Upper lobe of right lung (tissue), 1 donor: Measurements from ENCODE around the gene ADGRL3. TPM values are rescaled to one million over a fixed set of nuclear protein-coding genes. Genes with fewer than 3 reads are reported as not detected.

ENCODE experiments used
- ATAC-seq: fragments of 200-7000 bp; cut with Tn5 transposase; one replicate; pipeline ENCODE4 v1.9.1; 2020; ENCODE audit warnings: mild to moderate bottlenecking, moderate library complexity
- DNase-seq: peaks from one replicate; pipeline ENCODE4 v3.0.0-alpha.2; 2020
- H3K27ac ChIP-seq: fragments of 200-600 bp; one replicate; pipeline ENCODE4 v1.8.0; 2022
- H3K27me3 ChIP-seq: fragments of 200-600 bp; one replicate; pipeline ENCODE4 v1.8.0; 2022; ENCODE audit warnings: mild to moderate bottlenecking
- H3K36me3 ChIP-seq: fragments of 200-600 bp; one replicate; pipeline ENCODE4 v1.8.0; 2022
- H3K4me1 ChIP-seq: fragments of 200-600 bp; one replicate; pipeline ENCODE4 v1.8.0; 2022
- H3K4me3 ChIP-seq: fragments of 200-600 bp; one replicate; pipeline ENCODE4 v1.8.0; 2022; ENCODE audit warnings: mild to moderate bottlenecking
- H3K9me3 ChIP-seq: fragments of 200-600 bp; one replicate; pipeline ENCODE4 v1.8.0; 2022
- intact Hi-C: fragments of 100-400 bp; cut with DNase I; formaldehyde crosslinking; loops from one replicate; pipeline ENCODE4 v1.11.0; 2022
- total RNA-seq: library from RNA; stranded (reverse); fragmentation: NEBNext Ultra II Directional; extraction: Animal tissue kit (Norgen Biotek cat#: 25700); gene quantifications from one replicate; pipeline ENCODE4 v1.2.1, GENCODE V29; 2021
- TF ChIP-seq, protein P1 (sequence below): fragments of 200-600 bp; IDR thresholded peaks from one replicate; pipeline ENCODE4 v1.8.0; 2022; ENCODE audit warnings: antibody characterized with exemption
- donor health status: DM: no; HTN: yes; CAD: no; lungs with severe emphysema.

Gene ADGRL3
- total RNA-seq, 1 donor from 2014 or later = 4.0 TPM

DNA sequence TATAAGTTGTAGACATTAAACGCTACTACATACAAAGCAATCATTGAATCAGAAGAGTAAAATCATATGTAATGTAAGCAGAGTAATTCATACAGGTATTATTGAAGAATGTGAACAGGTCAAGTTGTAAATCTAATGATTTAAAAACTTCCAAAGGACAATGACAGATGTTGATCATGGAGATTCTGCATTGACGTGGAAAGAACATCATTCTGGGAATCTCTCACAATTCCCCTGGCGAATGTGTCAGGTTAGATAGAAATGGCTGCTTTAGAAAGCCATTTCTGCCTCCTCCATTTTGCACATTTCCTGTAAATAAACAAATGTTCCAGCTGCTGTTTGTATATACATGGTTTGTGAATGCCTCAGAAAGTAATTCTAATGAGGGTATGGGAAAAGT lies 719.4 kb downstream of the ADGRL3 start:
- Histone ChIP-seq H3K36me3 (no peaks in the 10 kb centered on the region), H3K27me3 (no peaks in the 10 kb centered on the region), H3K4me3 (no peak overlapping the region), H3K9me3 (no peaks in the 10 kb centered on the region), H3K4me1 (no peaks in the 10 kb centered on the region), H3K27ac (no peak overlapping the region)
- ATAC-seq (no peak), DNase-seq (no peak)
- intact Hi-C loops = no loop called here
- TF ChIP-seq, protein P1, sequence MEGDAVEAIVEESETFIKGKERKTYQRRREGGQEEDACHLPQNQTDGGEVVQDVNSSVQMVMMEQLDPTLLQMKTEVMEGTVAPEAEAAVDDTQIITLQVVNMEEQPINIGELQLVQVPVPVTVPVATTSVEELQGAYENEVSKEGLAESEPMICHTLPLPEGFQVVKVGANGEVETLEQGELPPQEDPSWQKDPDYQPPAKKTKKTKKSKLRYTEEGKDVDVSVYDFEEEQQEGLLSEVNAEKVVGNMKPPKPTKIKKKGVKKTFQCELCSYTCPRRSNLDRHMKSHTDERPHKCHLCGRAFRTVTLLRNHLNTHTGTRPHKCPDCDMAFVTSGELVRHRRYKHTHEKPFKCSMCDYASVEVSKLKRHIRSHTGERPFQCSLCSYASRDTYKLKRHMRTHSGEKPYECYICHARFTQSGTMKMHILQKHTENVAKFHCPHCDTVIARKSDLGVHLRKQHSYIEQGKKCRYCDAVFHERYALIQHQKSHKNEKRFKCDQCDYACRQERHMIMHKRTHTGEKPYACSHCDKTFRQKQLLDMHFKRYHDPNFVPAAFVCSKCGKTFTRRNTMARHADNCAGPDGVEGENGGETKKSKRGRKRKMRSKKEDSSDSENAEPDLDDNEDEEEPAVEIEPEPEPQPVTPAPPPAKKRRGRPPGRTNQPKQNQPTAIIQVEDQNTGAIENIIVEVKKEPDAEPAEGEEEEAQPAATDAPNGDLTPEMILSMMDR = no peak

DNA sequence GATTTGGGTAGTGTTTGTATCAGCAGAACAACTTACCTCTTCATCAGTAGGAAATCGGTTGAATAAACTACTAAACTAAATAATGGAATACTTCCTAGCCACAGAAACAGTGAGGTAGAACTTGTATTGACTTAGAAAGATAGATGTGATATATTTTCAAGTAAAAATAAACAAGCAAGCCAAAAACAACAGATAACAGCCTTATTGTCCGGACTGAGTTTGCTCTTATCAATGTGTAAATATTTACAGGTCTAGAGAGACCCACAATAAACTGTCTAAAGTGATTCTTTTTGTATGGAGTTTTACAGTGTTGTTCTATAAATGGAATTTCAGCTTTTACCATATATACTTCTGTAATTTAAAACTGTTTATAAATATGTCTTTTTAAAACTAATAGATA lies 721.8 kb downstream of the ADGRL3 start:
- H3K27me3 ChIP-seq = no peaks in the 10 kb centered on the region
- TF ChIP-seq, protein P1 = no peak
- no peaks in the 10 kb centered on the region for H3K4me1 ChIP-seq
- intact Hi-C loops = no loop called here
- no peak for DNase-seq
- no peaks in the 10 kb centered on the region for H3K36me3 ChIP-seq
- H3K27ac ChIP-seq = no peak overlapping the region
- H3K9me3 ChIP-seq = no peaks in the 10 kb centered on the region
- no peak overlapping the region for H3K4me3 ChIP-seq
- no peak for ATAC-seq

DNA sequence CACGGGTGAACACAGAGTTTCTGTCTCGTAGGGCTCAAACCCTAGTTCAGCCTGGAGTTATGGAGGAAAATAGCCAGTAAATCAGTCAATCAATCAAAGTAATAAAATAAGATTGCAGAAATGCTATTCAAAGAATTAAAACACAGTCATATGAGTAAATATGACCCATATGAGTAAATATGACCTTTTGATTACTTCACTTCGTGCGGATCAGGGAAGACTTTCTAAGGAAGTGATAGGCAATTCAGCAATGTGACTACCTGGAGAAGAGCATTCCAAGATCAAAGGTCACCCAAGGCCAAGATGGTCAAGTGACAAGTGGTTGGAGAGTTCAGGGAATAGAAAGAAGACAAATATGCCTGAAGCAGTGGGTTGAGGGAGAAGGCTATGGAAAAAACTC lies 722.6 kb downstream of the ADGRL3 start:
- H3K36me3 ChIP-seq = no peaks in the 10 kb centered on the region
- ATAC-seq (no peak), DNase-seq (no peak)
- TF ChIP-seq, protein P1 = no peak
- no peaks in the 10 kb centered on the region for H3K9me3 ChIP-seq
- H3K4me1 ChIP-seq = no peaks in the 10 kb centered on the region
- no peak overlapping the region for H3K4me3 ChIP-seq
- no peak overlapping the region for H3K27ac ChIP-seq
- intact Hi-C loops = no loop called here
- no peaks in the 10 kb centered on the region for H3K27me3 ChIP-seq

DNA sequence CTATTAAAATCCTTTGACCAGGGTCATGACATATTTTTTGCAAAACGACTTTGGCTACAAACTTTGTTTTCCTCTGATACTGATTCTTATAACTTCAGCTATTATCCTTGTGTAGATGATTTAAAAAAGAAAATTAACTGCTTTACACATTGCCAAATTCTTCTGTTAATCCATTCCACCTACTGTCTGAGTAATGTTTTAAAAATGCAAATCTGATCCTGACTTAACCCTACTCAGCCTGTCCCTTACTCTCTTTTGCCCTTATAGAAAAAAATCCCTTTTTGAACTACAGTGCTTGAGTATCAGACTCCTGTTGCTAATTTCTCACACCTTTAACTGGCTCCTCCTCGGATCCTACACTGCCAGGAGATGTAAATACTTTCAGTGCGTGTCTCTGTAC lies 723.1 kb downstream of the ADGRL3 start:
- no peak overlapping the region for H3K4me3 ChIP-seq
- no peak overlapping the region for H3K27ac ChIP-seq
- H3K4me1 ChIP-seq = no peaks in the 10 kb centered on the region
- intact Hi-C loops = no loop called here
- no peaks in the 10 kb centered on the region for H3K36me3 ChIP-seq
- TF ChIP-seq, protein P1 = no peak
- ATAC-seq (no peak), DNase-seq (no peak)
- H3K9me3 ChIP-seq = no peaks in the 10 kb centered on the region
- no peaks in the 10 kb centered on the region for H3K27me3 ChIP-seq

DNA sequence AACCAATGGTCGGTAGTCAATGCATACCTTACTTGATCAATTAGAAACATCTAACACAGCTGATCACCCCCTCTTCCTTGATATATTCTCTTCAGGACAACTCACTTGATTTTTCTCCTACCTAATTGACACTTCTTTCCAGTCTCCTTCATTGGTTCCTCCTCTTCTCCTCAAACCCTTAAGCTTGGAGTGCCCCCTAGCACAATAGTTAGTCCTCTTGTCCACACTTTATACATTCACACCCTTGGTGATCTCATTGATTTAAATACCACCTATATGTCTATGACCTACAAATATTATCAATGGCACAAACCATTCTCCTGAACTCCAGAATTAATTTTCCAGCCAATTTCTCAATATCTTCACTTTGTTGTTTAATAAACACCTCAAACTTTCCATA lies 724.0 kb downstream of the ADGRL3 start:
- H3K27me3 ChIP-seq = no peaks in the 10 kb centered on the region
- no peaks in the 10 kb centered on the region for H3K9me3 ChIP-seq
- H3K27ac ChIP-seq = no peak overlapping the region
- no peaks in the 10 kb centered on the region for H3K4me1 ChIP-seq
- ATAC-seq (no peak), DNase-seq (no peak)
- intact Hi-C loops = no loop called here
- no peaks in the 10 kb centered on the region for H3K36me3 ChIP-seq
- TF ChIP-seq, protein P1 = no peak
- no peak overlapping the region for H3K4me3 ChIP-seq

DNA sequence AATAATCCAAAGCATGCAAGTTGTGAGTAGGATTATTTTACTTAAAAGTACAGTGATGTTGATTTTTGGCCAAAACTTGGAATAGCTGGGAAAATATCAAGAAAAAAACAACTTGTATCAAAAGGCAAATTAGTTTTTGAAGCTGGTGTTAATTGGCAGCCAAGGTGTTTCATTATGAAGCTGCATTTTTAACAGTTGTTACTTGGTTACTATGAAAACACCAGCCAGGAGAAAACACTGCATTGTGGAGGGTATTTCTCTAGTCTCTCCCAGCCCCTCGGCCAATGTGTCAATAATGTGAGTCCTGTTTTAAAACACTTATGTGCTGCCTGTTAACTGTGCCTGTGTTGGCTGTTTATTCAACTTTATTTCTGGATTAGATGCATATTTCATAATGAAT lies 733.4 kb downstream of the ADGRL3 start:
- TF ChIP-seq, protein P1 = no peak
- DNase-seq = no peak
- no peak overlapping the region for H3K27ac ChIP-seq
- no peaks in the 10 kb centered on the region for H3K36me3 ChIP-seq
- no peaks in the 10 kb centered on the region for H3K4me1 ChIP-seq
- no peak overlapping the region for H3K4me3 ChIP-seq
- H3K27me3 ChIP-seq = no peaks in the 10 kb centered on the region
- intact Hi-C loops = no loop called here
- ATAC-seq = no peak
- no peaks in the 10 kb centered on the region for H3K9me3 ChIP-seq
